Activated naive CD8-positive, alpha-beta T cell (primary cell): ENCODE results near the gene FHL3.

Experiments used
- H3K27ac Mint-ChIP-seq: one replicate; pipeline ENCODE4 v1.8.0; 2021; ENCODE audit warnings: mixed read lengths
- H3K27me3 Mint-ChIP-seq: one replicate; pipeline ENCODE4 v1.8.0; 2021; ENCODE audit warnings: mixed read lengths
- H3K36me3 Mint-ChIP-seq: one replicate; pipeline ENCODE4 v1.8.0; 2021; ENCODE audit warnings: mixed read lengths
- H3K4me1 Mint-ChIP-seq: one replicate; pipeline ENCODE4 v1.8.0; 2021; ENCODE audit warnings: low read depth, mixed read lengths
- H3K4me3 Mint-ChIP-seq: one replicate; pipeline ENCODE4 v1.8.0; 2021; ENCODE audit warnings: mild to moderate bottlenecking, mixed read lengths
- H3K9me3 Mint-ChIP-seq: one replicate; pipeline ENCODE4 v1.8.0; 2021; ENCODE audit warnings: low read depth, mixed read lengths

Gene FHL3

DNA sequence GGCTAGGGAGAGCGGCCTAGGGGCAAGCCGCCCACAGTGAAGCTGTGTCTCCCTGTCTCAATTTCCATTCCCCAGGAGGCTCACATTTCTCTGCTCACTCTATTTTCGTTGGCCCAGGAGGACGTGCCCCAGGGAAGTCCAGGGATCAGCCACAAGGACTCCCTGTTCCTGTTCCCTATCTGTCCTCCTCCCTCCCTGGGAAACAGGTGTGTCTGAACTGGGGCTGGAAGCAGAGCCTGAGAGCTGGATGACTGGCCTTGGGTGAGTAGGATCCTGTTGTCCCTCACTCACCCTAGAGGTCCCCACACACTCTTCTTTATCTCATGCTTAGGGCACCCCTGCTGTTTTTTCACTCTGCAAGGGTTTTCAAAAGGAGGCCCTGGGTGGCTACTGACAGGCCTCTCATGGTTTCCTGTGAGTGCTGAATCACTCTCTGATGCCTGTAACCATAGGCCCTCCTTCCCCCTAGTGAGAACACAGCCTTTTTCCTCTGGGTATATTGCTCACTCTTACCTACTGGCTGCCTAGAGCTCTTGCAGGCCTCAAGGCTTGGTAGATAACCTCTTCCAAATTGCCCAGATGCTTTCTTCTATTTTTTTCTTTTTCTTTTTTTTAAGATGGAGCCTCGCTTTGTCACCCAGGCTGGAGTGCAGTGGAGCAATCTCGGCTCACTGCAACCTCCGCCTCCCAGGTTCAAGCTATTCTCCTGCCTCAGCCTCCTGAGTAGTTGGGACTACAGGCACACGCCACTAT, 4.0 kb upstream of the FHL3 start:
- Mint-ChIP-seq H3K36me3 (peaks cover 4% of the 10 kb centered on the region), H3K4me1 (peaks cover 50% of the 10 kb centered on the region), H3K27me3 (no peaks in the 10 kb centered on the region), H3K4me3 (peak overlapping the region; percentile 64), H3K9me3 (no peaks in the 10 kb centered on the region), H3K27ac (peak overlapping the region; percentile 98)

DNA sequence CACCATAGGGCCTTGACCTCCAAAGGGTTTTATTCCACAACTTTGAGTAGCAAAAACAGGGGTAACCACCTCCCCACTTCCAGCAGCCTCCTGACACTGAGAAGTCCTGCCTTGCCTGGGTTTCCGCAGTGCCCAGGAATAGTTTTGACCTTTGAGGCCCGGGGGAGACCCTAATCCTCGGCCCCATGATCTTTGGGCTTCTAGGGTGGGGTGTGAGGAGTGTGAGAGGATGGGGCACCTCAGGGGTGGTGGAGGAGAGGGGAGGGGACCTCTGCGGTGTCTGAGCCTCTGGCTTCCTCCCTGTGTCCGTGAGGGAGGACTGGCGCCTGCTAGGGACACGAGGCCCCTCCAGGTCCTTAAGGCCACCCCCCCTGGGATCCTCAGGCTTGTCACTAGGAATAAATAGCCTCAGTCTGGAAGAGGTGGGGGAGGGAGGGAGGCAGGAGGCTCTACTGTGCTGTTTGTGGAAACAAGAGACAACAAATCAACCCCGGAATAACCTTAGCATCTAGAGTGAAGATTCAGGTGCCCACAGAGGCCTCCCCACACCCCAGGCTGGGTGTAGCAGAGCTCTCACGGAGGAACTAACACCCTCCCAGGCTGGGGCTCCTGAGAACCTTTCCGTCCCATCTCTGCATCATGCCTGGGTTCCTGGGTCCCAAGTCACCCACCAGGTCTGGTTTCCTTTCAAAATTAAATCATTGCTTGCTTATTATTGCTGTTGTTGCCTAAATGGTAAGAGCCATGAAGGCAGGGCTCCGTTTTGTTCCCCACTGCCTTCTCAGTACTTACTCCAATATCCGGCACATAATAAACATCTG, 904 bp upstream of the FHL3 start:
- Mint-ChIP-seq H3K4me1 (peaks cover 45% of the 10 kb centered on the region), H3K9me3 (no peaks in the 10 kb centered on the region), H3K36me3 (peaks cover 2% of the 10 kb centered on the region), H3K27me3 (no peaks in the 10 kb centered on the region), H3K4me3 (peak overlapping the region; percentile 75), H3K27ac (peak overlapping the region; percentile 16)

DNA sequence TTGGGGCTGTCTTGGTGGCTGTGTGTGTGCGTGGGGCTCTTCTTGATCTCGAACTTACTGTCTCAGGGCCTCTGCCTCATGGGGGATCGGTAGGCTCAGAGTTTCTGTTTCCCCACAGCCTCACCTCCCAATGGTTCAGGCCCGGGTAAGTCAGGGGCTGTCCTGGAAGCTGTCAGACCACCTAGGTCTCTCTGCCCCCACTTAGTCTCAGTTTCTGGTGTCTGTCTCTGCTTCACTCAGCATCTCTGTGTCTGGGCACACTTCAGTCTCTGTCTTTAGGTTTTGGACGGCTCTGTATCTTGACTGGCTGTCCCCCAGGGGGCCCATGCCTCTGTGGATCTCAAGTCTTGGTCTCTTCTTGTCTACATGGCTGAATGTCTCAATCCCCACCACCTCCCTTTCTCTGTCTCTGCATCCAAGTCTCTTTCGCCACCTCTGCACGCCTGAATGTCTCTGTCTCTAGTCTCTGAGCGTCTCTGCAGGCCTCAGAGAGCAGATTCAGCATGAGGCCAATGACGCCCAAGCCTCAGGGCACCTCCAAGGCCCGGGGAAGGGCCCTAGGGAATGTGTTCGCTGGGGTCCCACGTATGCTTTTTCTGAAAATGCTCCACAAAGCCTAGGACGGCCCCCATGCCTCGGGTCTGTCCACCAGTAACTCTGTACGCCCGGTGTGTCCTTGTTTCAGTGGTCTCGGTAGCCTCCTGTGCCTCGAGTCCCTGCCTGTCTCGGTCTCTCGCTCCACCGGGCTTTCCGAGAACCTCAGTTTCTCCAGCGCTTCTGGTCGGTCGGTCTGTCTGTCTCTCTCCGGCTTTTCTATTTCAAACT, 818 bp downstream of the FHL3 start:
- Mint-ChIP-seq H3K9me3 (no peaks in the 10 kb centered on the region), H3K27me3 (no peaks in the 10 kb centered on the region), H3K4me1 (peaks cover 44% of the 10 kb centered on the region), H3K27ac (peak overlapping the region; percentile 86), H3K4me3 (peak overlapping the region; percentile 93), H3K36me3 (peaks cover 2% of the 10 kb centered on the region)

DNA sequence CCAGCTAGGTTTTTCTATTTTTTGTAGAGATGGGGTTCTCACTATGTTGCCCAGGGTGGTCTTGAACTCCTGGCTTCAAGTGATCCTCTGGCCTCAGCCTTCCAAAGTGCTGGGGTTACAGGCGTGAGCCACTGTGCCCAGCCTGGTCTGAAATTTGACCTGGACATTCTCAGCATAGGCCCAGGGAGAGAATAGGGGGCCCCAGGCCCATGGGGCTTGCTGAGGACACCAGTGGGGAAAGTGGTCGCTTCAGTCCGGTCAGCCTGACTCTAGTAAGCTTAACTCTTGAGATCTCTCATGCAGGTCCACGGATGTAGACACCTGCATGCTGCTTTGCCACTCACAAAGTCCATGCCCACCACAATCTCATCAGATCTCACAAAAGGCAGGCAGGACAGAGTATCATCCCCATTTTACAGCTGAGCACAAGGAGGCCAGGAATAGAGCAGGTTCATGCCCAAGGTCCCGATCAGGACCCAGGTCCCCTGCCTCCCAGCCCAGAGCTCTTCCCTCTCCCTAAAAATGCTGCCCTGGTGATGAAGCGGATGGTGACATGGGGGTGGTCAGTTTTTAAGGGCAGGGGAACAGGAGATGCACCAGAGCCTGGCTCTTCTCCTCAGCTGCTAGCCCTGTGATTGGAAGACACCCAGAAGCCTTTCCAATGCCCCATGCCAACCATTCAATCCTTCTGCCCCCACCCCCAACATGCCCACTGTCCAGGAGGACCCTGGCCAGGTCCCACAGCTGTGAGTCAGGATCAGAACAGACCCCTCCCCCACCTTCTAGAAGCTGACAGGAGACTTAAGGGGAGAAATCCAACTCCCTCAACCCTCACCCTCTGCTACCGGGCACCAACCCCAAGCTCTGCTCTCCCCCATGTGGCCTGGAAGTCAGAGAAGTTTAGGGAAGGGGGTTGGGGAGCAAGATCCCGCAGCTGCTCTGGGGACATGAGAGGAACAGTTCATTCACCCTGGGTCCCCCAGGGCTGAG, 1.8 kb downstream of the FHL3 start:
- Mint-ChIP-seq H3K4me3 (peak overlapping the region; percentile 93), H3K27ac (peak overlapping the region; percentile 86), H3K9me3 (no peaks in the 10 kb centered on the region), H3K4me1 (peaks cover 43% of the 10 kb centered on the region), H3K27me3 (no peaks in the 10 kb centered on the region), H3K36me3 (peaks cover 3% of the 10 kb centered on the region)

DNA sequence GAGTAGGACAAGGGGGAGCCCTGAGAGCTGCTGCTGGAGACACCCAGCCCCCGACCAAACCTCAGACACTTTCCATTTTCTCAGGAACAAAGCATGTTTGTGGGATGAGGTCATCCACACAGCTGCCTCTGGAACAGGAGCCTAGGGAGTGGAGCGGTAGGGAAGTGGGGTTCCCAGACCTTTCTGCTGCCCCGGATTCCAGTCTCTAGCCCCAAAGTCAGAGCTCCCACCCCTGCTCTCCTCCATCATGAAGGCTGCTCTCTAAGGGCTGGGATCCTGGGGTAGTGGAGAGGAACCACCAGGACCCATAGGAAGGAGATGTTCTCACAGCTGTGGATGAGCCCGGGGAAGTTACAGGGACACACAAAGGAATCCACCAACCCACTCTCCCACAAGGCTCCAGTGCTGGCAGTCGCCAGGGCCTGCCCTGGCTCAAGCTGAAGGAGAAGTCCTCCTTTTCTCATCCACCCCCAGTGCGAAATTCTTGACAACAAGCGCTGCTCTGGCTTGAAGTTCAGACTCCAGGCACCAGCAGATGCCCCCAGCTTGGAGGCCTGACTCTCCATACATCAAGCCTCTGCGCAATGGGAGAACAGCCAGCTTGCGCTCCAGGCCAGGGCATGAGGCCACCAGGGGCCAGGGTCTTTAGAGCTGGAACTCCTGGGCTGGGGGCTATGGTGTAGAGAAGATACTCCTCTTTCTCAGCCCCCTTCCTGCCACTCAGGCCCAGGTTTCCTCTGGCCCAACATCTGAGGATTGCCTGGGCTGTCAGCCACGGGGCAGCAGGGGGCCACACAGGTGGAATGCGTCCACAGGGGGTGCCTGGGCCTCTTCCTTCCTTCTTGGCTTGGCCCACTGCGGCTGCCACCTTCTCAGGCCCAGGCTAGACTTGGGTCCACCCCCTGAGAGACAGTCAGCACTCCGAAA, 4.5 kb downstream of the FHL3 start:
- Mint-ChIP-seq H3K36me3 (peaks cover 8% of the 10 kb centered on the region), H3K4me1 (peaks cover 50% of the 10 kb centered on the region), H3K9me3 (no peaks in the 10 kb centered on the region), H3K4me3 (no peak overlapping the region), H3K27ac (peak overlapping the region; percentile 46), H3K27me3 (no peaks in the 10 kb centered on the region)

DNA sequence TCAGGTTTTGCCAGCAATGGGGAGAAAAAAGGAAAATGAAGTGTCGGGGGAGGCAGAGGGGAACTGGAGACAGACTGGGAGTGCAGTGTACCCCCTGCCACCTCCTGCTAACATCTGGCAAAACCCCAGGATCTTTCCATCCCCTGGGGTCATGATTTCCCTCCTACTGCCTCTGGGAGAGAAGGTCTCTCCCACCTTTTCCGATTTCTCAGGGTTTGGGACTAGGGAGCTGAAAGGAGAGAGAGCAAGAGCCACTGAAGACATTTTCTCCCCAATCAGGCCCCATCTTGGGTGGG, 5.1 kb downstream of the FHL3 start:
- no peak overlapping the region for H3K4me3 Mint-ChIP-seq
- H3K27me3 Mint-ChIP-seq, result no peaks in the 10 kb centered on the region
- no peaks in the 10 kb centered on the region for H3K9me3 Mint-ChIP-seq
- H3K36me3 Mint-ChIP-seq, result peaks cover 10% of the 10 kb centered on the region
- H3K4me1 Mint-ChIP-seq, result peaks cover 53% of the 10 kb centered on the region
- peak overlapping the region; percentile 85 for H3K27ac Mint-ChIP-seq

DNA sequence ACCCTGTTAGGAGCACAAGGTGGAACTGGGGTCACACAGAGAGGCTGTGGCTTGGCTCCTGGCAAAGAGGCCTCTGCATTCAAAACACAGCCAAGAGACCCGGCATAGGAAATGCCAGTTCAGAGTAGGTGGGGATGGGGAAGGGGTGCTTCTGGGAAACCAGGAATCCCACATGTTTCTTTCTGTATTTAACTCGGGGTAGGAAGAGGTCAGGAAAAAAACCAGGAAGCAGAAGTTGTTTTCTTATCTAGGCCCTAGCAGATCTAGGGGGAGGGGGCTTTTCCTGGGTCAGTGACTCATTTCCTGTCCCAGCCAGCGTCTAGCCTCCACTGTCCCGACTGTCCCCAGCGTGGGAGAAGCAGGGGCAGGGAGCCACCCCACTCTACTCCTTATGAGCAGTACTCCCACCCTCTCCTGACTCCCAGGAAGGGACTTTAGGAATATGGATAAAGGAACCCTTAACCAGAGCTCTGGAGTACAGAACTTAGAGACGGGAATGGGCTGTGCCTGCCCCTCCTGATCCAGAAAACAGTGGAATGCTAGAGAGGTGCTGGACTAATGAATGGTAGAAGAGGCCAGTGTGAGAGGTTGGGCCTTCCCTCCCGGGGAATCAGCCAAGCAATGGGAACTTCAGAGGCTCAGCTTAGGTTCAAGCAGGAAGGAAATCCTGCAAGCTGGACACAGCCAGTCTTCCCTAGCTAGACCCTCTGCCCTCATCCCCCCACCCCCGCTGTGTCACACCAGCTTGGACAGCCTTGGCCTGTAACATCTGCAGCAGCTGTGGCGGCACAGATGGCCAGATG, 5.7 kb downstream of the FHL3 start:
- no peaks in the 10 kb centered on the region for H3K9me3 Mint-ChIP-seq
- H3K4me3 Mint-ChIP-seq, result peak overlapping the region; percentile 71
- peak overlapping the region; percentile 85 for H3K27ac Mint-ChIP-seq
- peaks cover 12% of the 10 kb centered on the region for H3K36me3 Mint-ChIP-seq
- no peaks in the 10 kb centered on the region for H3K27me3 Mint-ChIP-seq
- peaks cover 56% of the 10 kb centered on the region for H3K4me1 Mint-ChIP-seq

DNA sequence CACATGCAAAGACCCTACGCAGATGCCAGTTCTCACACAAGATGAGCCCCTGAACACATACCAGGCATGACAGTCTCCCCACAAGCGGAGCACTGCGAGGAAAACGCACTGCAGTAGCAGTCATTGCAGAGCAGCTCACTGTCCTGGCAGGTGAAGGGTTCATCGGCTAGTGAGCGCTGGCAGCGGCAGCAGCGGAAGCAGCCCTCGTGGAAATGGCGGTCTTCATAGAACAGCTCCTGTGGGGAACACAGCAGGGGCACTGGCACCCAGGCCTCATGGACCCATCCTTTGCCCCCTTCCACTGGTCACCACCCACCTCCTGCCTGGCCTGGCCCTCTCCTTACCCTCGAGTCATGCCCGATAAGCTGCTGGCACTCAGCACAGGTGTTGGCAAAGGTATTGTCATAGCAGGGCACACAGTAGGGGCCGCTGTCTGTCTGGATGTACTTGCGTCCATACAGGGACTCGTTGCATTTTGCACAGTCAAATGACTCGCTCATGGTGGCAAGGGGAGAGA, 6.3 kb downstream of the FHL3 start:
- no peaks in the 10 kb centered on the region for H3K9me3 Mint-ChIP-seq
- H3K27me3 Mint-ChIP-seq, result no peaks in the 10 kb centered on the region
- peak overlapping the region; percentile 85 for H3K27ac Mint-ChIP-seq
- H3K4me1 Mint-ChIP-seq, result peaks cover 52% of the 10 kb centered on the region
- peak overlapping the region; percentile 71 for H3K4me3 Mint-ChIP-seq
- peaks cover 12% of the 10 kb centered on the region for H3K36me3 Mint-ChIP-seq

DNA sequence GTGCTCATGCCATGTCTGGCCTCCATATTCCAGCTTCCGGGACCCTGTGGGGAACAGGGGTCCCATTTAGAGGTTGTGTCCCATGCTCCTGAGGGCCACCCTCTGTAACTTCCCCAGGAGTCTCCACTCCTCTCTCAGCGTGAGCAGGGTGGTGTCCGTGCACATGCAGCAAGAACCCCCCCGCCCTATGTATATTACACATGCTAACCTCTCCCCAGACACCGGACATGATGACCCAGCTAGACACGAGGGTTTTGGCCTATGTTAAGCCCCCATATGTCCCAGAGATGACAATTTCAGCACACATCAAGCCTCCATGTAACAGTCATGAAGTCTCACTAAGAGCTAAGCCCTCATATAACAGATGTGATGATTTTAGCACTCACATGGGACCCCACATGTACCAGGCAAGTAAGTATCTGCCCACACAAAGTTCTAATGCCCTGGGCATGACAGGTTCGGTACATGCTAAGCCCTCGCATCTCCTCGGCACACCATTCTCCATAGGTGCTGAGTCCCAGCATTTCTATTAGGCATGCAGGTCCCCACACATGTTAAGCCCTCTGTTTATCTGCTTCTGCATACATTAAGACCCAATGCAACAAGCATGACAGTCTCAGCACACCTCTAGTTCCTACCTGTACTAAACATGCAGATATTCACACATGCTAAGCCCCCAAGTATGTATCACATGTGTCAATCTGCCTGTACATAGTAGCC, 7.1 kb downstream of the FHL3 start:
- H3K9me3 Mint-ChIP-seq, result no peaks in the 10 kb centered on the region
- H3K4me3 Mint-ChIP-seq, result no peak overlapping the region
- peaks cover 45% of the 10 kb centered on the region for H3K4me1 Mint-ChIP-seq
- H3K27me3 Mint-ChIP-seq, result no peaks in the 10 kb centered on the region
- peak overlapping the region; percentile 74 for H3K27ac Mint-ChIP-seq
- H3K36me3 Mint-ChIP-seq, result peaks cover 12% of the 10 kb centered on the region

DNA sequence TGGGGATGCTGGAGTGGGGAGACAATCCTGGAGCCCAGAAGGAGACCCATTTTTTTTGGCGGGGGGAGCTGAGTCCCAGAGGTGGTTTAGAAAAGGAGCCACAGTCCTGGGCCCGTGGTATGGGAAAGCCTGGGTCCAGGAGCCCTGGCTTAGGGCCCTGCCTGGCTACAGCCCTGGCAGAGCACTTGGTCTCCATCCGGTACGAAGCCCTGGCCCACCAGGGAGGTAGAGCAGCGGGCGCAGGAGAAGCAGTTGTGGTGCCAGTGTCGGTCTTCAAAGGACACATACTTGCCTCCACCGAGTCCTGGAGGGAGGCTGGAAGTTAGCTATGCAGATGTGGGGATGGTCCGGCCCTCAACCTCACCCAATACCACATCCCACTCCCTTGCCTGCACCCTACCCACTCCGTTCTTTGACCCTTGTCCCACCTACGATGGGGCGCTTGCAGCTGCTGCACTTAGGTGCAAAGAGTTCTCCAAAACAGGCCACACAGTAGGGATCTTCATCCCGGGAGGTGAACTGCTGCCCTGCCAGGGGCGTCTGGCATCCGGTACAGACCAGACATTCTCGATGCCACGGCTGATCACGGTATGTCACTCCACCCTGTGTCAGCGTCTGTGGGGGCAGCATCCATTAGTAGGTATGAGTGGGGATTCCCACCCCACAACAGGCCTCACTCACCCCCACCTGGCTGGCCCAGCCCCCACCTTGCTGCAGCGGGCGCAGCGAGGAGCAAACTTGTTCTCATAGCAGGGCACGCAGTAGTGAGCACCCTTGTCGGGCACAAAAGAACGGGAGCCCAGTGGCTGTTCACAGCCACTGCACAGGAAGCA, 7.8 kb downstream of the FHL3 start:
- Mint-ChIP-seq H3K27ac (no peak overlapping the region), H3K9me3 (no peaks in the 10 kb centered on the region), H3K36me3 (peaks cover 12% of the 10 kb centered on the region), H3K27me3 (no peaks in the 10 kb centered on the region), H3K4me3 (no peak overlapping the region), H3K4me1 (peaks cover 43% of the 10 kb centered on the region)

DNA sequence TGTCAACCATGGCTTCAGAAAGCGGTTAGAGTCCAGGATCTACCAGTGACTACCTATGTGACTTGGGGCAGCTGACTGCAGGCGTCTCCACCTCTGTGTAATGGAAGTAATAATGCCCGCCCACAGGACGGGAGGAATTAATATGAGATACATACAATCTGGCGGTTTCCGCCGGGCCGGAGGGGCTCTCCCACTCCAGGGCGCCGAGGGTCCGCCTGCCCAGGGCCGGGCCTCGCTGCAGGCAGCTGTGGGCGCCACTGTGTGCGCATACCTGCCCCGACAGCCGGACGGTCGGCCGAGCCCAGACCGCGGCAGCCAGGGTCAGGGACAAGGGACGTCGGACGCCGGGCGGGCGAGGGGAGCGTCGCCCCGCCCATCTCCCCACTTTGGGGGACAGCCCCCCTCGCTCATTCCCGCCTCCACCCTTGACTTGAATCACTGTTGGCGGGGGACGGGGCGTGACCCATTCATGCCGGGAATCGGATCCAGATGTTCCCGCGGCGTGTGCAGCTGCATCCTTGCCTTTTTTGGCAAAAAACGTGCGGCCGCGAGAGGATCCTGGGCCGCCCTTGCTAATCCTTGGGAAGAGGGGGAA, 9.5 kb downstream of the FHL3 start:
- Mint-ChIP-seq H3K36me3 (peaks cover 12% of the 10 kb centered on the region), H3K27ac (no peak overlapping the region), H3K4me1 (peaks cover 39% of the 10 kb centered on the region), H3K4me3 (peak overlapping the region; percentile 51), H3K9me3 (no peaks in the 10 kb centered on the region), H3K27me3 (no peaks in the 10 kb centered on the region)
